H1 (cell line): ENCODE data around the gene TFAP2A. TPM values are rescaled to one million over a fixed set of nuclear protein-coding genes. Genes with fewer than 3 reads are reported as not detected.

Source experiments
- SP1 ChIP-seq: IDR thresholded peaks from 2 replicates; pipeline ENCODE4 v1.6.1; 2011; ENCODE audit warnings: low read depth, low read length
- polyA plus RNA-seq, 7 experiments: library from polyadenylated mRNA; depleted of rRNA in 3 of 7; stranded (reverse) in 5 of 7; unstranded in 2 of 7; fragments of >200 nt in 5 of 7; fragments of 200-250 nt in 2 of 7; gene quantifications; 1 replicate in 5 of 7; 2 replicates in 1 of 7; 4 replicates in 1 of 7; pipeline versions ENCODE4 v1.2.1 to v1.2.3, GENCODE V29; 2011 to 2013; ENCODE audit warnings: missing spikeins in 2 of 7, mixed read lengths in 2 of 7
- total RNA-seq: library from RNA; stranded (reverse); fragmentation: NEBNext Ultra II Directional; extraction: Animal tissue kit (Norgen Biotek cat#: 25700); gene quantifications from 2 replicates; pipeline ENCODE4 v1.2.1, GENCODE V29; 2021

The TFAP2A gene
- total and polyA plus RNA-seq, 2 of the 8 experiments (the other 6 are each of a cell fraction or from before 2014, with no cell fraction given): 0.23 TPM; not detected in 1

GRCh38 chr6:10460096-10460495 is 45.2 kb upstream of the TFAP2A start (continued):
- no peak for TF ChIP-seq SP1
